GM12865 (cell line): Measurements from ENCODE around the gene CDC42EP1.

ENCODE experiments used
- DNase-seq: peaks from one replicate; pipeline ENCODE4 v3.0.0; 2010; ENCODE audit warnings: low read depth
- H3K4me3 ChIP-seq: 2 replicates; pipeline ENCODE4 v1.5.1; 2011; ENCODE audit warnings: mild to moderate bottlenecking, low read depth, low read length, control low read depth
- CTCF ChIP-seq: IDR thresholded peaks from 2 replicates; pipeline ENCODE4 v1.5.1; 2011; ENCODE audit warnings: low read length, control low read depth, low read depth, inconsistent platforms; ENCODE audit not compliant: insufficient read depth; ENCODE audit errors: missing control alignments

CDC42EP1 gene

GRCh38 chr22:37559901-37560607, at the start of gene CDC42EP1:
CDC42EP1 (plus strand) TSS chr22:37560480; CDS start chr22:37566350, 5,870 bp downstream.
- no peak for DNase-seq
- TF ChIP-seq CTCF, result no peak
- no peak within 1 kb of the TSS for H3K4me3 ChIP-seq

- DNase-seq, result no peak
These were observed 48.7 kb upstream of the CDC42EP1 start for GRCh38 chr22:37511395-37512104.

GRCh38 chr22:37514526-37515051, 45.7 kb upstream of the CDC42EP1 start:
- no peak for DNase-seq
- no peak overlapping the region for H3K4me3 ChIP-seq
- TF ChIP-seq CTCF, result no peak

More at GRCh38 chr22:37511395-37512104, 48.7 kb upstream of the CDC42EP1 start:
- H3K4me3 ChIP-seq, result no peak overlapping the region
- no peak for TF ChIP-seq CTCF

DNA sequence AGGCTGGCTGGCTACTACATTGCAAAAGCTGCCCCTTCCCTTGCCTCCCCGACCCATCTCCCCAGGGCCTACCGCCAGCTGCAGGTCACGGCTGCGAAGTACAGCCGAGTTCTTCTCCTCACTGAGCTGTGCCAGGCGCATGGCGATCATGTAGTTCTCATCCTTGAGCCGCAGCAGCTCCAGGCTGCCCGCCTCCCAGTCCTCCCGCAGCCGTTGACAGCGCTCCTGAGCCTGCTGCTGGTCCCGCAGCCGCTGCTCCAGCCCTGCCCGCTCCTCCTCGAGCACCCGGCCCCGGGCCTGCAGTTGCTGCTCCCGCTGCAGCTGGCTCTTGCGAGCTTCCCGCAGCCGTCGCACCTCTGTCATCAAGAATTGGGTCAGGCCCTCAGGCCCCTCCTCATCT, 44.4 kb upstream of the CDC42EP1 start:
- H3K4me3 ChIP-seq, result no peak overlapping the region
- no peak for DNase-seq
- no peak for TF ChIP-seq CTCF

DNA sequence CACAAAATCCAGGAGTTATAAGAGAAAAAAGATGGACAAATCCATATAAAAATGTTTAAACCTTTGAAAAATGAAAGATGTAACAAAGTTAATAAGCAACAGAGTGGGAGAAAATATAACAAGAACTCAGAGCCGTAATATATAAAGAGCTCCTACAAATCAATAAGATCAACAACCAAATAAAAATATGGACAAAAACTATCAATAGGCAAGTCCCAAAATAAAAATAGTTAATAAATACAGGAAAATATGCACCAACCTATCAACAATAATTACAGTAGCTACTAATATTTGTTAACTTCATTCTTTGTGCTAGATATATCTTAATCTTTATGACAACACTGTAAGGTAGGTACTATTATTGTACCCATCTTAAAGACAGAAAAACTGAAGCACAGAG, 43.8 kb upstream of the CDC42EP1 start:
- no peak overlapping the region for H3K4me3 ChIP-seq
- DNase-seq, result no peak
- no peak for TF ChIP-seq CTCF

- H3K4me3 ChIP-seq, result no peak overlapping the region
- DNase-seq, result no peak
- no peak for TF ChIP-seq CTCF
These were observed 42.3 kb upstream of the CDC42EP1 start for GRCh38 chr22:37517826-37518450.
